ENCODE measurements around the gene MEIOSIN. TPM values are rescaled to one million over a fixed set of nuclear protein-coding genes. Genes with fewer than 3 reads are reported as not detected.
A peak's percentile ranks its signal among the peaks of the same experiment; 100 is the strongest.
"Not testable (repeated sequence)": the region's sequence is repeated elsewhere in the genome, so short reads cannot be mapped to it uniquely, and the experiment has no call there.

Gene MEIOSIN
- total RNA-seq, 1 donor from 2014 or later, result not detected

GRCh38 chr19:45747513-45747912 is 14.3 kb downstream of the MEIOSIN start:
- H3K9me3 Mint-ChIP-seq (ENCODE audit: low read depth), result no peaks in the 10 kb centered on the region
- no peak overlapping the region for H3K4me3 Mint-ChIP-seq (ENCODE audit: low read depth)
- TF ChIP-seq, protein P1, sequence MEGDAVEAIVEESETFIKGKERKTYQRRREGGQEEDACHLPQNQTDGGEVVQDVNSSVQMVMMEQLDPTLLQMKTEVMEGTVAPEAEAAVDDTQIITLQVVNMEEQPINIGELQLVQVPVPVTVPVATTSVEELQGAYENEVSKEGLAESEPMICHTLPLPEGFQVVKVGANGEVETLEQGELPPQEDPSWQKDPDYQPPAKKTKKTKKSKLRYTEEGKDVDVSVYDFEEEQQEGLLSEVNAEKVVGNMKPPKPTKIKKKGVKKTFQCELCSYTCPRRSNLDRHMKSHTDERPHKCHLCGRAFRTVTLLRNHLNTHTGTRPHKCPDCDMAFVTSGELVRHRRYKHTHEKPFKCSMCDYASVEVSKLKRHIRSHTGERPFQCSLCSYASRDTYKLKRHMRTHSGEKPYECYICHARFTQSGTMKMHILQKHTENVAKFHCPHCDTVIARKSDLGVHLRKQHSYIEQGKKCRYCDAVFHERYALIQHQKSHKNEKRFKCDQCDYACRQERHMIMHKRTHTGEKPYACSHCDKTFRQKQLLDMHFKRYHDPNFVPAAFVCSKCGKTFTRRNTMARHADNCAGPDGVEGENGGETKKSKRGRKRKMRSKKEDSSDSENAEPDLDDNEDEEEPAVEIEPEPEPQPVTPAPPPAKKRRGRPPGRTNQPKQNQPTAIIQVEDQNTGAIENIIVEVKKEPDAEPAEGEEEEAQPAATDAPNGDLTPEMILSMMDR (IDR thresholded peaks at IDR 0.05; ENCODE audit: unreplicated experiment), result no peak
- H3K27me3 Mint-ChIP-seq, result peaks cover 12% of the 10 kb centered on the region
- H3K27ac Mint-ChIP-seq, result no peak overlapping the region
- no peaks in the 10 kb centered on the region for H3K36me3 Mint-ChIP-seq (ENCODE audit: insufficient read depth)
- no peaks in the 10 kb centered on the region for H3K4me1 Mint-ChIP-seq (ENCODE audit: low read depth)
- no peak for DNase-seq (ENCODE audit: low spot score, unreplicated experiment)

GRCh38 chr19:45751483-45751882 is 18.2 kb downstream of the MEIOSIN start:
- H3K27me3 Mint-ChIP-seq; H3K36me3 Mint-ChIP-seq (ENCODE audit: insufficient read depth); H3K4me3 Mint-ChIP-seq (ENCODE audit: low read depth); H3K27ac Mint-ChIP-seq; H3K4me1 Mint-ChIP-seq (ENCODE audit: low read depth); H3K9me3 Mint-ChIP-seq (ENCODE audit: low read depth); DNase-seq (ENCODE audit: low spot score, unreplicated experiment): not testable (repeated sequence)

DNA sequence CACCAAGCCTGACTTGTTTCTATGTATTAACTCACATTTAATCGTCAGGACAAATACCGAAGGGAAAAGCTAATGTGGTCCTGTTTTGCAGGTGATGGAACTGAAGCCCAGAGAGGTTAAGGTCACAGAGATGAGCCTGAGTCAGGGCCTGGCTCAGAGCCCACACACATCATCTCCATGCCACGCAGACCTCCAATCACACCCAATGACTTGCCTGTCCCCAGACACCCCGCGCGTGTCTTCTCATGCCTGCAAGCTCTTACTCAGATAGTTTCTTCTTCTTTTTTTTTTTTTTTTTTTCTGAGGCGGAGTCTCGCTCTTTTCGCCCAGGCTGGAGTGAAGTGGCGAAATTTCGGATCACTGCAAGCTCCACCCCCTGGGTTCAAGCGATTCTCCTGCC is 19.4 kb downstream of the MEIOSIN start:
- no peak for DNase-seq (ENCODE audit: low spot score, unreplicated experiment)
- no peaks in the 10 kb centered on the region for H3K9me3 Mint-ChIP-seq (ENCODE audit: low read depth)
- H3K27ac Mint-ChIP-seq, result no peak overlapping the region
- H3K4me3 Mint-ChIP-seq (ENCODE audit: low read depth), result no peak overlapping the region
- TF ChIP-seq, protein P1 (IDR thresholded peaks at IDR 0.05; ENCODE audit: unreplicated experiment), result no peak
- peaks cover 9% of the 10 kb centered on the region for H3K4me1 Mint-ChIP-seq (ENCODE audit: low read depth)
- H3K27me3 Mint-ChIP-seq, result peaks cover under 1% of the 10 kb centered on the region
- no peaks in the 10 kb centered on the region for H3K36me3 Mint-ChIP-seq (ENCODE audit: insufficient read depth)

DNA sequence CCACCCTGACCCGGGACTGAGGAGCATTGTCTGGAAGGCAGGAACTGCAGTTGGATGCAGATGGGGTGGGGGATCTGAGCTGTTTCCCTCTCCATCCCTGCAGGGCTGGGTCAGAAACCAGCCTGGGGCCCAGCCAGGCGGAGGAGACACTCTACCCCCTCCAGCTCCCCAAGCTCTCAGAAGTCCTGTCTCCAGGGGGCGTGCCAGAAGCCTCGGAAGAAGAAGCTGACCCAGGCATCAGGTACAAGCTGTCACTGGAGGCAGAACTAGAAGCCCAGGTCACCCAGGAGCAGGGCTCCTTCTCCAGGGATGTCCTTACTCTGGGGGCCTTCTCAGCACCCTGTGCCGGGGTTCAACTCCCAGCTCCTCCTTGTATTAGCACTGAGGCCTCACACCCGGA is 20.3 kb downstream of the MEIOSIN start:
- Mint-ChIP-seq H3K4me3 (ENCODE audit: low read depth) (no peak overlapping the region), H3K9me3 (ENCODE audit: low read depth) (no peaks in the 10 kb centered on the region), H3K27me3 (no peaks in the 10 kb centered on the region), H3K4me1 (ENCODE audit: low read depth) (peaks cover 11% of the 10 kb centered on the region), H3K27ac (no peak overlapping the region), H3K36me3 (ENCODE audit: insufficient read depth) (no peaks in the 10 kb centered on the region)
- DNase-seq (ENCODE audit: low spot score, unreplicated experiment), result no peak
- TF ChIP-seq, protein P1 (IDR thresholded peaks at IDR 0.05; ENCODE audit: unreplicated experiment), result no peak

GRCh38 chr19:45754323-45754722 is 21.1 kb downstream of the MEIOSIN start:
- Mint-ChIP-seq H3K4me1 (ENCODE audit: low read depth) (peaks cover 11% of the 10 kb centered on the region), H3K36me3 (ENCODE audit: insufficient read depth) (no peaks in the 10 kb centered on the region)

GRCh38 chr19:45757695-45758094 is 24.5 kb downstream of the MEIOSIN start:
- H3K4me1 Mint-ChIP-seq (ENCODE audit: low read depth), result peaks cover 11% of the 10 kb centered on the region
- H3K27ac Mint-ChIP-seq, result peak overlapping the region; percentile 82
- peaks cover 8% of the 10 kb centered on the region for H3K27me3 Mint-ChIP-seq
- TF ChIP-seq, protein P1 (IDR thresholded peaks at IDR 0.05; ENCODE audit: unreplicated experiment), result no peak
- no peaks in the 10 kb centered on the region for H3K9me3 Mint-ChIP-seq (ENCODE audit: low read depth)
- no peaks in the 10 kb centered on the region for H3K36me3 Mint-ChIP-seq (ENCODE audit: insufficient read depth)
- DNase-seq (ENCODE audit: low spot score, unreplicated experiment), result no peak
- no peak overlapping the region for H3K4me3 Mint-ChIP-seq (ENCODE audit: low read depth)

More at GRCh38 chr19:45754323-45754722, 21.1 kb downstream of the MEIOSIN start:
- no peak for DNase-seq (ENCODE audit: low spot score, unreplicated experiment)
- Mint-ChIP-seq H3K27ac (no peak overlapping the region), H3K4me3 (ENCODE audit: low read depth) (no peak overlapping the region), H3K27me3 (peaks cover under 1% of the 10 kb centered on the region), H3K9me3 (ENCODE audit: low read depth) (no peaks in the 10 kb centered on the region)
- TF ChIP-seq, protein P1 (IDR thresholded peaks at IDR 0.05; ENCODE audit: unreplicated experiment), result no peak
